ENCODE results near the gene ADPRHL1. TPM values are rescaled to one million over a fixed set of nuclear protein-coding genes. Genes with fewer than 3 reads are reported as not detected.

Gene ADPRHL1
- total RNA-seq, 1 donor = 5.1 TPM

GRCh38 chr13:113432506-113433270, 20.6 kb downstream of the ADPRHL1 start:
- H3K4me3 ChIP-seq (ENCODE audit: insufficient read depth, low read length) = no peak overlapping the region
- no peaks in the 10 kb centered on the region for H4K20me1 ChIP-seq (ENCODE audit: insufficient read depth, low read length)
- DNase-seq (ENCODE audit: insufficient read length, low spot score, missing footprints) = peak; percentile 60
- no peaks in the 10 kb centered on the region for H3K9me3 ChIP-seq (ENCODE audit: low read depth, low read length)
- H3K36me3 ChIP-seq (ENCODE audit: insufficient read depth, low read length) = no peaks in the 10 kb centered on the region
- no peak overlapping the region for H3K4me2 ChIP-seq (ENCODE audit: insufficient read depth, low read length)
- no peaks in the 10 kb centered on the region for H3K4me1 ChIP-seq (ENCODE audit: insufficient read depth, low read length)
- no peak overlapping the region for H3K27ac ChIP-seq (ENCODE audit: low read depth, low read length)
- no peaks in the 10 kb centered on the region for H3K27me3 ChIP-seq (ENCODE audit: insufficient read depth, low read length)
- H3K79me2 ChIP-seq (ENCODE audit: insufficient read depth, low read length) = no peaks in the 10 kb centered on the region
- no peak for TF ChIP-seq CTCF (IDR thresholded peaks at IDR 0.05; ENCODE audit: extremely low read depth, low read depth, low read length)
- no peak overlapping the region for H2AFZ ChIP-seq (ENCODE audit: low read length)

- Histone ChIP-seq H2AFZ (ENCODE audit: low read length) (no peak overlapping the region), H3K4me3 (ENCODE audit: insufficient read depth, low read length) (no peak overlapping the region), H3K4me2 (ENCODE audit: insufficient read depth, low read length) (no peak overlapping the region), H3K4me1 (ENCODE audit: insufficient read depth, low read length) (no peaks in the 10 kb centered on the region), H3K27ac (ENCODE audit: low read depth, low read length) (no peak overlapping the region), H3K36me3 (ENCODE audit: insufficient read depth, low read length) (no peaks in the 10 kb centered on the region), H3K79me2 (ENCODE audit: insufficient read depth, low read length) (no peaks in the 10 kb centered on the region), H3K9me3 (ENCODE audit: low read depth, low read length) (no peaks in the 10 kb centered on the region), H4K20me1 (ENCODE audit: insufficient read depth, low read length) (no peaks in the 10 kb centered on the region), H3K27me3 (ENCODE audit: insufficient read depth, low read length) (no peaks in the 10 kb centered on the region)
- DNase-seq (ENCODE audit: insufficient read length, low spot score, missing footprints) = no peak
- TF ChIP-seq CTCF (IDR thresholded peaks at IDR 0.05; ENCODE audit: extremely low read depth, low read depth, low read length) = no peak
Observed at GRCh38 chr13:113431171-113431570, 22.1 kb downstream of the ADPRHL1 start.

- Histone ChIP-seq H3K4me1 (ENCODE audit: insufficient read depth, low read length) (no peaks in the 10 kb centered on the region), H3K27ac (ENCODE audit: low read depth, low read length) (no peak overlapping the region), H3K36me3 (ENCODE audit: insufficient read depth, low read length) (no peaks in the 10 kb centered on the region), H3K4me3 (ENCODE audit: insufficient read depth, low read length) (no peak overlapping the region), H2AFZ (ENCODE audit: low read length) (no peak overlapping the region), H3K9me3 (ENCODE audit: low read depth, low read length) (no peaks in the 10 kb centered on the region), H3K27me3 (ENCODE audit: insufficient read depth, low read length) (no peaks in the 10 kb centered on the region), H3K4me2 (ENCODE audit: insufficient read depth, low read length) (no peak overlapping the region), H4K20me1 (ENCODE audit: insufficient read depth, low read length) (no peaks in the 10 kb centered on the region), H3K79me2 (ENCODE audit: insufficient read depth, low read length) (no peaks in the 10 kb centered on the region)
- TF ChIP-seq CTCF (IDR thresholded peaks at IDR 0.05; ENCODE audit: extremely low read depth, low read depth, low read length) = no peak
- peak; percentile 65 for DNase-seq (ENCODE audit: insufficient read length, low spot score, missing footprints)
Observed at GRCh38 chr13:113430378-113431110, 22.7 kb downstream of the ADPRHL1 start.

- Histone ChIP-seq H3K4me3 (ENCODE audit: insufficient read depth, low read length) (no peak overlapping the region), H3K4me1 (ENCODE audit: insufficient read depth, low read length) (no peaks in the 10 kb centered on the region), H3K4me2 (ENCODE audit: insufficient read depth, low read length) (no peak overlapping the region), H3K9me3 (ENCODE audit: low read depth, low read length) (no peaks in the 10 kb centered on the region), H2AFZ (ENCODE audit: low read length) (no peak overlapping the region), H3K79me2 (ENCODE audit: insufficient read depth, low read length) (no peaks in the 10 kb centered on the region), H3K36me3 (ENCODE audit: insufficient read depth, low read length) (no peaks in the 10 kb centered on the region), H3K27me3 (ENCODE audit: insufficient read depth, low read length) (no peaks in the 10 kb centered on the region), H3K27ac (ENCODE audit: low read depth, low read length) (no peak overlapping the region), H4K20me1 (ENCODE audit: insufficient read depth, low read length) (no peaks in the 10 kb centered on the region)
- no peak for TF ChIP-seq CTCF (IDR thresholded peaks at IDR 0.05; ENCODE audit: extremely low read depth, low read depth, low read length)
- peak; percentile 69 for DNase-seq (ENCODE audit: insufficient read length, low spot score, missing footprints)
Observed at GRCh38 chr13:113429608-113429985, 23.7 kb downstream of the ADPRHL1 start.

Data from osteoblast (primary cell).